HepG2 (cell line): Measurements from ENCODE around the gene GABRB1. TPM values are rescaled to one million over a fixed set of nuclear protein-coding genes. Genes with fewer than 3 reads are reported as not detected.

Experiments
- ATAC-seq: fragments of 200-7000 bp; cut with Tn5 transposase; 3 replicates; pipeline ENCODE4 v1.9.1; 2020; ENCODE audit warnings: mild to moderate bottlenecking, moderate library complexity
- BruUV-seq: library from RNA; stranded (reverse); fragments of 400-500 nt; replicated peaks from 2 replicates; lab custom pipeline; 2021; lab: Mats Ljungman, UMichigan
- CTCF ChIA-PET: fragments of 300-600 bp; formaldehyde crosslinking; extraction: SDS; loops from one replicate; lab custom pipeline; 2021; ENCODE audit warnings: low total read pairs, inconsistent platforms, low intra/inter-chr PET ratio; lab: Yijun Ruan, JAX
- POLR2A ChIA-PET: fragments of 350-600 bp; sonication (Branson Sonifier 250); formaldehyde crosslinking; loops from one replicate; lab custom pipeline; 2020; ENCODE audit warnings: antibody characterized with exemption, inconsistent platforms; lab: Yijun Ruan, JAX
- DNase-seq: peaks from one replicate; pipeline ENCODE4 v3.0.0-alpha.2; 2015; ENCODE audit warnings: low spot score
- FAIRE-seq: peaks from 3 replicates; lab custom pipeline; 2011; peaks lifted over from hg19 to GRCh38; lab: Jason Lieb, UNC
- H2AFZ ChIP-seq: one replicate; pipeline ENCODE4 v1.6.1; 2011; ENCODE audit warnings: low read length, inconsistent platforms
- H3K27ac ChIP-seq: fragments of 300-600 bp; 3 replicates; pipeline ENCODE4 v1.8.0; 2011; ENCODE audit warnings: mixed run types, mild to moderate bottlenecking, mixed read lengths, low read length, inconsistent platforms; ENCODE audit not compliant: insufficient read depth; ENCODE audit errors: extremely low read length
- H3K27me3 ChIP-seq, 2 experiments: fragments of 200-600 bp in 1 of 2; 2 replicates in 1 of 2; 3 replicates in 1 of 2; pipeline versions ENCODE4 v1.6.0 to v1.8.0; 2011; ENCODE audit warnings: low read length in 2 of 2, mild to moderate bottlenecking in 2 of 2, moderate library complexity in 2 of 2, inconsistent platforms in 1 of 2; ENCODE audit not compliant: insufficient read depth in 2 of 2, control insufficient read depth in 1 of 2
- H3K36me3 ChIP-seq, 2 experiments: fragments of 200-600 bp in 1 of 2; replicated peaks in 1 of 2; 2 replicates in 1 of 2; 3 replicates in 1 of 2; pipeline versions ENCODE4 v1.5.1 to v1.8.0; 2011; ENCODE audit warnings: low read length in 2 of 2, inconsistent platforms in 1 of 2; ENCODE audit not compliant: insufficient read depth in 2 of 2, control insufficient read depth in 1 of 2
- H3K4me1 ChIP-seq: 2 replicates; pipeline ENCODE4 v1.5.1; 2012; ENCODE audit warnings: low read length, inconsistent platforms; ENCODE audit not compliant: insufficient read depth
- H3K4me2 ChIP-seq: 2 replicates; pipeline ENCODE4 v1.6.0; 2011; ENCODE audit warnings: low read depth, low read length, inconsistent platforms
- H3K4me3 ChIP-seq, 3 experiments: fragments of 200-600 bp in 1 of 3; sonication (generic), shearing (Covaris generic) in 1 of 3; replicated peaks in 1 of 3; 2 replicates each; pipeline ENCODE4 v1.5.1; 2011 to 2016; ENCODE audit warnings: low read length in 3 of 3, inconsistent platforms in 2 of 3, low read depth in 2 of 3, mild to moderate bottlenecking in 2 of 3, control low read depth in 1 of 3, mixed read lengths in 1 of 3; ENCODE audit not compliant: insufficient read depth in 1 of 3
- H3K79me2 ChIP-seq: one replicate; pipeline ENCODE4 v1.6.1; 2011; ENCODE audit warnings: low read length, inconsistent platforms; ENCODE audit not compliant: insufficient read depth
- H3K9ac ChIP-seq: 2 replicates; pipeline ENCODE4 v1.6.0; 2011; ENCODE audit warnings: mild to moderate bottlenecking, low read depth, low read length, inconsistent platforms; ENCODE audit not compliant: insufficient read depth
- H3K9me3 ChIP-seq: 2 replicates; pipeline ENCODE4 v1.5.1; 2012; ENCODE audit warnings: mild to moderate bottlenecking, low read length
- H4K20me1 ChIP-seq: 2 replicates; pipeline ENCODE4 v1.6.0; 2011; ENCODE audit warnings: inconsistent platforms, mild to moderate bottlenecking, low read length, moderate library complexity; ENCODE audit not compliant: insufficient read depth
- CREB1 ChIP-seq, 2 experiments: fragments of 450-650 bp in 1 of 2; IDR thresholded peaks; 2 replicates each; pipeline ENCODE4 v1.6.1; 2016 to 2017; ENCODE audit warnings: control low read depth in 1 of 2, mild to moderate bottlenecking in 1 of 2, missing compliant biosample characterization in 1 of 2, missing genetic modification characterization in 1 of 2
- NCOA5 ChIP-seq: sonication (generic); formaldehyde crosslinking; IDR thresholded peaks from 2 replicates; pipeline ENCODE4 v1.4.0; 2020; ENCODE audit warnings: missing genetic modification reagents
- PHF21A ChIP-seq: sonication (generic); formaldehyde crosslinking; IDR thresholded peaks from 2 replicates; pipeline ENCODE4 v1.5.0; 2020; ENCODE audit warnings: mild to moderate bottlenecking, missing genetic modification reagents
- PREB ChIP-seq: sonication (generic); formaldehyde crosslinking; IDR thresholded peaks from 2 replicates; pipeline ENCODE4 v1.4.0; 2020; ENCODE audit warnings: missing genetic modification reagents
- WGBS: methylation state at CpG from one replicate; pipeline ENCODE4 v1.1.6; 2017; ENCODE audit warnings: low lambda C conversion rate; 5-methylcytosine and 5-hydroxymethylcytosine counted together
- in situ Hi-C: cut with HindIII; loops from 2 replicates; pipeline ENCODE4 v1.10.0; 2017; ENCODE audit warnings: low pct_unique_long_range_greater_than_20kb; ENCODE audit not compliant: extremely low pct_ligation_motif_present
- intact Hi-C: fragments of 100-400 bp; cut with micrococcal nuclease; formaldehyde crosslinking; loops from one replicate; pipeline ENCODE4 v1.10.0; 2022; ENCODE audit not compliant: unreplicated experiment
- polyA plus RNA-seq, 8 experiments: library from polyadenylated mRNA; depleted of rRNA in 3 of 8; stranded (reverse) in 7 of 8; unstranded in 1 of 8; fragments of >200 nt; fragmentation: Illumina TruSeq in 4 of 8; extraction: Trizol in 4 of 8; gene quantifications; 2 replicates each; pipeline versions ENCODE4 v1.2.1 to v1.2.3, GENCODE V29; 2011 to 2016; ENCODE audit warnings: low read depth in 4 of 8, missing spikeins in 1 of 8, mixed read lengths in 1 of 8; ENCODE audit not compliant: insufficient read depth in 1 of 8
- total RNA-seq, 5 experiments: library from RNA; depleted of rRNA; stranded (reverse); fragments of >200 nt; fragmentation: Illumina TruSeq; extraction: Trizol; gene quantifications; 2 replicates each; pipeline ENCODE4 v1.2.3, GENCODE V29; 2016; ENCODE audit warnings: low read depth in 1 of 5

The GABRB1 gene
- total and polyA plus RNA-seq, 2 of the 13 experiments (the other 11 are each of a cell fraction or from before 2014, with no cell fraction given): not detected

DNA sequence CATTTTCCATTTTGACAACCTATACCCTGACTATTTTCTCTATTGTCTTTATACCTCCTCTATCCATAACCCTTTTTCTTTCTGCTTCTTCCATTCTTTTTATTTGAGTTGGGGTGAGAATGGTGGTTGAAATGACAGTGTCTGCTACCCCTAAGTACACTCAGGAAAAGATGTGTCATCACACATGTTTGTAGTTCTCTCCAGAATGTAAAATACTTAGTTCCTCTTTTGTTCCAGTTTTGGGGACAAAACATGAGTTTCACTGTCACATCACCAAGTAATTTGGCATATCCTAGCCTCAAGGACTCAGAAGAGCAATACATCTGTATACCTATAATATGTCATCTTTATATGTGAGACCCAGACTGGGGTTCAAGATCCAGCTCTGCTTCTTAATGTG is 341.8 kb downstream of the GABRB1 start:
- H3K4me2 ChIP-seq: no peak overlapping the region
- intact Hi-C loops (no loop called here), in situ Hi-C loops (no loop called here)
- no peaks in the 10 kb centered on the region for H3K79me2 ChIP-seq
- no peak overlapping the region for H3K9ac ChIP-seq
- ChIA-PET CTCF (no interaction called here), POLR2A (no interaction called here)
- H3K27ac ChIP-seq: no peak overlapping the region
- H3K9me3 ChIP-seq: no peaks in the 10 kb centered on the region
- H4K20me1 ChIP-seq: no peaks in the 10 kb centered on the region
- no TSS peak for BruUV-seq
- H2AFZ ChIP-seq: no peak overlapping the region
- no peaks in the 10 kb centered on the region for H3K4me1 ChIP-seq
- no peaks in the 10 kb centered on the region for H3K27me3 ChIP-seq
- FAIRE-seq: no peak
- ATAC-seq: no peak
- no peaks in the 10 kb centered on the region for H3K36me3 ChIP-seq
- DNase-seq: no peak
- no peak for TF ChIP-seq PREB (CRISPR knock-in tag)
- no peak for TF ChIP-seq NCOA5 (CRISPR knock-in tag)
- H3K4me3 ChIP-seq: no peak overlapping the region

DNA sequence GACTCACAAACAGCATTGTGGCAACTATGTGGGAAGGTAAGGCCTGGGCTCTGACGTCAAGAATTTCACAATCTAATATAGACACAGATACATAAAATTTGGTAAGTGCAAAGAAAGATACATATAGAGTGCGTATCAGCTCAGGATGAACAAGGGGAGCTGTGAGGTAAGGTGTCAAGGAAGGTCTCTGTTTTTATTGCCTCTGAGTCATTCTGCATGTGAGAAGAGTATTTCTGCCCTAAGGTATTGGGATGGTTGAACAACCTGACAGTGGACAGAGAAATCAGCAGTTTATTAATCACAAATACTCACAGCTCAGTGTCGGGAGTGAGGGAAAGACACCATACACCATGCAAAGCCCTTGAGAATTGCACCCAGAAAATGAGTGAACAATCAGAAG is 342.3 kb downstream of the GABRB1 start:
- Histone ChIP-seq H3K4me2 (no peak overlapping the region), H3K4me3 (no peak overlapping the region), H3K27ac (no peak overlapping the region), H3K27me3 (no peaks in the 10 kb centered on the region), H3K79me2 (no peaks in the 10 kb centered on the region), H3K36me3 (no peaks in the 10 kb centered on the region), H3K9ac (no peak overlapping the region), H4K20me1 (no peaks in the 10 kb centered on the region), H3K9me3 (no peaks in the 10 kb centered on the region), H3K4me1 (no peaks in the 10 kb centered on the region), H2AFZ (no peak overlapping the region)
- ATAC-seq (no peak), DNase-seq (no peak), FAIRE-seq (no peak)
- BruUV-seq: no TSS peak
- TF ChIP-seq PHF21A: no peak
- peak; percentile 20; the same call in 1 of the 2 replicates for TF ChIP-seq CREB1 (IDR thresholded peaks at IDR 0.05)
- no peak for TF ChIP-seq CREB1 (CRISPR knock-in tag; IDR thresholded peaks at IDR 0.05)
- CTCF ChIA-PET: no interaction called here
- POLR2A ChIA-PET: no interaction called here
- intact Hi-C loops: no loop called here
- in situ Hi-C loops: no loop called here
- 38% methylated on average over 3 of the region's 3 CpGs for WGBS
